IMR-90 (cell line): ENCODE data around the gene FBXO17. TPM values are rescaled to one million over a fixed set of nuclear protein-coding genes. Genes with fewer than 3 reads are reported as not detected.

Source experiments
- ATAC-seq: fragments of 200-7000 bp; cut with Tn5 transposase; 2 replicates; pipeline ENCODE4 v1.9.1; 2020; ENCODE audit warnings: low read depth, mild to moderate bottlenecking, moderate library complexity
- BruUV-seq: library from RNA; stranded (reverse); fragments of 400-500 nt; replicated peaks from 2 replicates; lab custom pipeline; 2021; lab: Mats Ljungman, UMichigan
- CTCF ChIA-PET: fragments of 300-600 bp; formaldehyde crosslinking; extraction: SDS; loops from one replicate; lab custom pipeline; 2021; ENCODE audit warnings: antibody characterized with exemption; lab: Yijun Ruan, JAX
- POLR2A ChIA-PET: fragments of 300-600 bp; sonication (Branson Sonifier 250); formaldehyde crosslinking; loops from one replicate; lab custom pipeline; 2022; ENCODE audit warnings: antibody characterized with exemption; ENCODE audit not compliant: unreplicated experiment; lab: Charles Lee
- DNase-seq: peaks from one replicate; pipeline ENCODE4 v3.0.0; 2013
- H2AFZ ChIP-seq: replicated peaks from 2 replicates; pipeline ENCODE3; 2013; ENCODE audit warnings: low read length, mild to moderate bottlenecking; ENCODE audit not compliant: poor library complexity
- H2AK5ac ChIP-seq: 2 replicates; pipeline ENCODE4 v1.6.1; 2013; ENCODE audit warnings: low read depth, low read length, inconsistent platforms
- H2AK9ac ChIP-seq: replicated peaks from 2 replicates; pipeline ENCODE3; 2013; ENCODE audit warnings: mild to moderate bottlenecking, low read depth, low read length, moderate library complexity; ENCODE audit not compliant: poor library complexity
- H2BK120ac ChIP-seq: 2 replicates; pipeline ENCODE4 v1.6.1; 2013; ENCODE audit warnings: low read depth, low read length, inconsistent platforms
- H2BK15ac ChIP-seq: 3 replicates; pipeline ENCODE4 v1.6.1; 2013; ENCODE audit warnings: low read depth, low read length, inconsistent platforms
- H2BK20ac ChIP-seq: 2 replicates; pipeline ENCODE4 v1.6.1; 2013; ENCODE audit warnings: low read depth, mild to moderate bottlenecking, inconsistent platforms, low read length, moderate library complexity
- H2BK5ac ChIP-seq: 2 replicates; pipeline ENCODE4 v1.6.1; 2013; ENCODE audit warnings: mild to moderate bottlenecking, low read depth, low read length, inconsistent platforms; ENCODE audit not compliant: poor library complexity, severe bottlenecking
- H3K14ac ChIP-seq: replicated peaks from 2 replicates; pipeline ENCODE4 v1.6.1; 2013; ENCODE audit warnings: low read depth, low read length, inconsistent platforms
- H3K18ac ChIP-seq: 2 replicates; pipeline ENCODE4 v1.6.1; 2013; ENCODE audit warnings: low read depth, low read length, control low read depth
- H3K23ac ChIP-seq: 2 replicates; pipeline ENCODE4 v1.6.1; 2013; ENCODE audit warnings: low read depth, low read length, inconsistent platforms
- H3K27ac ChIP-seq: 2 replicates; pipeline ENCODE4 v1.5.1; 2013; ENCODE audit warnings: mild to moderate bottlenecking, control low read depth, low read length; ENCODE audit not compliant: insufficient read depth
- H3K27me3 ChIP-seq: 2 replicates; pipeline ENCODE4 v1.6.1; 2013; ENCODE audit warnings: low read length; ENCODE audit not compliant: control insufficient read depth, insufficient read depth
- H3K36me3 ChIP-seq: 2 replicates; pipeline ENCODE4 v1.6.1; 2013; ENCODE audit warnings: low read length, mixed read lengths; ENCODE audit not compliant: control insufficient read depth, insufficient read depth
- H3K4ac ChIP-seq: 2 replicates; pipeline ENCODE4 v1.6.1; 2013; ENCODE audit warnings: low read depth, low read length, inconsistent platforms
- H3K4me1 ChIP-seq: 2 replicates; pipeline ENCODE4 v1.6.1; 2013; ENCODE audit warnings: low read length, mixed read lengths; ENCODE audit not compliant: control insufficient read depth, insufficient read depth
- H3K4me2 ChIP-seq: 2 replicates; pipeline ENCODE4 v1.6.1; 2013; ENCODE audit warnings: low read depth, mild to moderate bottlenecking, control low read depth, low read length, moderate library complexity
- H3K4me3 ChIP-seq: 2 replicates; pipeline ENCODE4 v1.5.1; 2013; ENCODE audit warnings: low read depth, mild to moderate bottlenecking, control low read depth, low read length, moderate library complexity; ENCODE audit not compliant: insufficient read depth
- H3K56ac ChIP-seq: 2 replicates; pipeline ENCODE4 v1.6.1; 2013; ENCODE audit warnings: low read length, inconsistent platforms; ENCODE audit not compliant: insufficient read depth; ENCODE audit errors: extremely low read depth
- H3K79me1 ChIP-seq, 2 experiments: 2 replicates each; pipeline ENCODE4 v1.6.1; 2013; ENCODE audit warnings: low read length in 2 of 2, inconsistent platforms in 1 of 2, low read depth in 1 of 2
- H3K9ac ChIP-seq: 2 replicates; pipeline ENCODE4 v1.6.1; 2013; ENCODE audit warnings: low read depth, low read length, control low read depth
- H3K9me1 ChIP-seq: 2 replicates; pipeline ENCODE4 v1.6.1; 2013; ENCODE audit warnings: low read length, inconsistent platforms; ENCODE audit not compliant: insufficient read depth
- H3K9me3 ChIP-seq: 2 replicates; pipeline ENCODE4 v1.6.1; 2013; ENCODE audit warnings: low read length; ENCODE audit not compliant: control insufficient read depth, insufficient read depth
- H4K20me1 ChIP-seq: 2 replicates; pipeline ENCODE4 v1.6.1; 2013; ENCODE audit warnings: low read length, inconsistent platforms; ENCODE audit not compliant: insufficient read depth
- H4K5ac ChIP-seq: 2 replicates; pipeline ENCODE4 v1.6.1; 2013; ENCODE audit warnings: mild to moderate bottlenecking, low read depth, low read length, control low read depth
- H4K8ac ChIP-seq, 2 experiments: 2 replicates each; pipeline ENCODE4 v1.6.1; 2013; ENCODE audit warnings: low read depth in 2 of 2, low read length in 2 of 2, control low read depth in 1 of 2, inconsistent platforms in 1 of 2
- H4K91ac ChIP-seq: 2 replicates; pipeline ENCODE4 v1.6.1; 2013; ENCODE audit warnings: low read depth, low read length, inconsistent platforms; ENCODE audit not compliant: insufficient read depth
- BHLHE40 ChIP-seq: fragments of 150-350 bp; IDR thresholded peaks from 2 replicates; pipeline ENCODE4 v1.6.1; 2016; ENCODE audit warnings: mild to moderate bottlenecking, low read depth, low read length
- MAFK ChIP-seq: IDR thresholded peaks from 2 replicates; pipeline ENCODE4 v1.6.1; 2012; ENCODE audit warnings: low read depth, low read length, improper control_type of control experiment
- RAD21 ChIP-seq: IDR thresholded peaks from 2 replicates; pipeline ENCODE4 v1.6.1; 2012; ENCODE audit warnings: low read length, improper control_type of control experiment
- WGBS, 2 experiments: methylation state at CpG; one replicate each; pipeline versions ENCODE4 v1.1.5 to v1.1.7; 2013; ENCODE audit warnings: missing lambda C conversion rate in 2 of 2; ENCODE audit not compliant: insufficient read length in 1 of 2; ENCODE audit errors: extremely low coverage in 2 of 2; 5-methylcytosine and 5-hydroxymethylcytosine counted together
- dilution Hi-C: fragments of 300-500 bp; cut with HindIII; formaldehyde crosslinking; loops from one replicate; pipeline ENCODE4 v1.14.3; 2018; ENCODE audit warnings: low sequenced_read_pairs; ENCODE audit not compliant: unreplicated experiment
- in situ Hi-C: fragments of 300-500 bp; cut with MboI; formaldehyde crosslinking; loops from 3 replicates; pipeline ENCODE4 v1.14.3; 2019; ENCODE audit warnings: low sequenced_read_pairs, inconsistent platforms, mixed read lengths
- intact Hi-C: fragments of 100-400 bp; cut with micrococcal nuclease; formaldehyde crosslinking; loops from 2 replicates; pipeline ENCODE4 v1.10.0; 2022
- polyA plus RNA-seq, 3 experiments: library from polyadenylated mRNA; depleted of rRNA; stranded (reverse); fragments of >200 nt; gene quantifications; 2 replicates each; pipeline ENCODE4 v1.2.3, GENCODE V29; 2012; ENCODE audit warnings: low replicate concordance in 1 of 3
- total RNA-seq: library from RNA; depleted of rRNA; stranded (reverse); fragments of >200 nt; gene quantifications from 2 replicates; pipeline ENCODE4 v1.2.3, GENCODE V29; 2012

Gene FBXO17
- total and polyA plus RNA-seq, 2 of the 4 experiments (the other 2 are of a cell fraction), result 10.8 to 20.7 TPM

- BruUV-seq, result no TSS peak
- Histone ChIP-seq H3K4ac (no peak overlapping the region), H3K27ac (no peak overlapping the region), H3K79me1 (peaks cover 2 to 7% of the 10 kb centered on the region in 2 experiments; a peak in 2 of 4 replicates), H4K91ac (no peak overlapping the region), H3K27me3 (no peaks in the 10 kb centered on the region), H4K20me1 (peaks cover 4% of the 10 kb centered on the region; the same call in 1 of the 2 replicates), H3K56ac (no peak overlapping the region), H3K9me3 (no peaks in the 10 kb centered on the region), H3K4me3 (no peak overlapping the region), H3K18ac (no peak overlapping the region), H2AK5ac (no peak overlapping the region), H3K23ac (no peak overlapping the region), H2BK120ac (no peak overlapping the region), H2BK15ac (no peak overlapping the region), H4K8ac (no peak overlapping the region), H3K9me1 (peaks cover 2% of the 10 kb centered on the region; the same call in 1 of the 2 replicates), H2BK5ac (no peak overlapping the region), H3K36me3 (peaks cover 21% of the 10 kb centered on the region), H3K4me2 (no peak overlapping the region), H3K4me1 (no peaks in the 10 kb centered on the region), H3K14ac (no peak overlapping the region), H2AK9ac (no peak overlapping the region), H3K9ac (no peak overlapping the region), H2AFZ (no peak overlapping the region), H2BK20ac (no peak overlapping the region), H4K5ac (no peak overlapping the region)
- WGBS, 2 experiments, result 100% methylated on average over 1 of the region's 5 CpGs; no CpG with 5 or more reads in 1 of the 2 experiments
- ATAC-seq (no peak), DNase-seq (no peak)
- intact Hi-C loops (no loop called here), in situ Hi-C loops (no loop called here), dilution Hi-C loops (no loop called here)
- TF ChIP-seq MAFK (no peak), RAD21 (no peak), BHLHE40 (no peak)
- ChIA-PET POLR2A (interaction anchor here (0.6 kb wide), 1 partner anchor 20 kb away, joined by 3 read pairs; no protein-coding TSS in a partner anchor), CTCF (no interaction called here)
Observed at GRCh38 chr19:38892841-38893240, 82.7 kb downstream of the FBXO17 start.
